Measurements from ENCODE around the gene UFSP2. TPM values are rescaled to one million over a fixed set of nuclear protein-coding genes. Genes with fewer than 3 reads are reported as not detected.

UFSP2 gene
- total and polyA plus RNA-seq, 4 donors, result 12.2 to 17.2 (median 14.7) TPM

- no peak for DNase-seq (ENCODE audit: low spot score)
These were observed 46.2 kb downstream of the UFSP2 start for GRCh38 chr4:185379326-185380295.

GRCh38 chr4:185378264-185378663, 47.5 kb downstream of the UFSP2 start:
- 99% methylated on average over 6 of the region's 6 CpGs for WGBS
- DNase-seq (ENCODE audit: low spot score), result no peak
- no peak for TF ChIP-seq EGR1 (IDR thresholded peaks at IDR 0.05; ENCODE audit: low read depth in 2 of 2)
- no peak for TF ChIP-seq JUND (IDR thresholded peaks at IDR 0.05)
- no peak for TF ChIP-seq YY1 (IDR thresholded peaks at IDR 0.05)
- TF ChIP-seq RXRA (IDR thresholded peaks at IDR 0.05), result no peak
- TF ChIP-seq ATF3 (IDR thresholded peaks at IDR 0.05), result no peak
- TF ChIP-seq MAX (IDR thresholded peaks at IDR 0.05), result no peak
- no peak for TF ChIP-seq RAD21 (IDR thresholded peaks at IDR 0.05)
- no peak for TF ChIP-seq HNF4G (IDR thresholded peaks at IDR 0.05)
- TF ChIP-seq CTCF (IDR thresholded peaks at IDR 0.05; ENCODE audit: low read depth, low read length, missing input control), result no peak
- TF ChIP-seq FOXA1 (IDR thresholded peaks at IDR 0.05), result no peak
- no peak for TF ChIP-seq TAF1 (conservative IDR thresholded peaks at IDR 0.05)
- H3K4me3 ChIP-seq (ENCODE audit: low read depth in 1 of 3, low read length in 3 of 3), result no peak overlapping the region
- no peaks in the 10 kb centered on the region for H3K36me3 ChIP-seq (ENCODE audit: control insufficient read depth in 4 of 4, insufficient read depth in 3 of 4, low read depth in 1 of 4, low read length in 3 of 4)
- no peak overlapping the region for H3K27ac ChIP-seq (ENCODE audit: low read depth in 1 of 2, low read length in 2 of 2)
- H3K9me3 ChIP-seq (ENCODE audit: control insufficient read depth in 4 of 4, low read length in 3 of 4), result peaks cover 0 to 4% (median 0%) of the 10 kb centered on the region in 4 donors
- no peaks in the 10 kb centered on the region for H3K27me3 ChIP-seq (ENCODE audit: control insufficient read depth in 4 of 4, insufficient read depth in 4 of 4, low read length in 3 of 4)
- peaks cover 0 to 5% (median 1%) of the 10 kb centered on the region in 4 donors for H3K4me1 ChIP-seq (ENCODE audit: control insufficient read depth in 4 of 4, insufficient read depth in 4 of 4, low read length in 3 of 4)
- H3K9ac ChIP-seq (ENCODE audit: low read depth in 1 of 2, low read length in 2 of 2), result no peak overlapping the region

More at GRCh38 chr4:185379326-185380295, 46.2 kb downstream of the UFSP2 start:
- peak overlapping the region; percentile 52 to 71 for H3K27ac ChIP-seq (ENCODE audit: low read depth in 1 of 2, low read length in 2 of 2)
- H3K9ac ChIP-seq (ENCODE audit: low read depth in 1 of 2, low read length in 2 of 2), result peak overlapping the region in 1 of 2 donors; percentile 29
- H3K36me3 ChIP-seq (ENCODE audit: control insufficient read depth in 4 of 4, insufficient read depth in 3 of 4, low read depth in 1 of 4, low read length in 3 of 4), result no peaks in the 10 kb centered on the region
- H3K9me3 ChIP-seq (ENCODE audit: control insufficient read depth in 4 of 4, low read length in 3 of 4), result peaks cover 0 to 4% (median 0%) of the 10 kb centered on the region in 4 donors
- no peaks in the 10 kb centered on the region for H3K27me3 ChIP-seq (ENCODE audit: control insufficient read depth in 4 of 4, insufficient read depth in 4 of 4, low read length in 3 of 4)
- TF ChIP-seq FOXA2 (IDR thresholded peaks at IDR 0.05), result no peak
- TF ChIP-seq JUND (IDR thresholded peaks at IDR 0.05), result no peak
- TF ChIP-seq HNF4G (IDR thresholded peaks at IDR 0.05), result no peak
- no peak for TF ChIP-seq TAF1 (conservative IDR thresholded peaks at IDR 0.05)
- no peak for TF ChIP-seq ATF3 (IDR thresholded peaks at IDR 0.05)
- no peak for TF ChIP-seq GABPA (IDR thresholded peaks at IDR 0.05 in 1 of 2, conservative IDR thresholded peaks at IDR 0.05 in 1 of 2)
- 82% methylated on average over 13 of the region's 13 CpGs for WGBS
- no peak overlapping the region for H3K4me3 ChIP-seq (ENCODE audit: low read depth in 1 of 3, low read length in 3 of 3)
- H3K4me1 ChIP-seq (ENCODE audit: control insufficient read depth in 4 of 4, insufficient read depth in 4 of 4, low read length in 3 of 4), result peaks cover 0 to 5% (median 1%) of the 10 kb centered on the region in 4 donors

- H3K27me3 ChIP-seq (ENCODE audit: control insufficient read depth in 4 of 4, insufficient read depth in 4 of 4, low read length in 3 of 4), result no peaks in the 10 kb centered on the region
- no peaks in the 10 kb centered on the region for H3K4me1 ChIP-seq (ENCODE audit: control insufficient read depth in 4 of 4, insufficient read depth in 4 of 4, low read length in 3 of 4)
- no peak for DNase-seq (ENCODE audit: low spot score)
- no peak overlapping the region for H3K4me3 ChIP-seq (ENCODE audit: low read depth in 1 of 3, low read length in 3 of 3)
- WGBS, result 80% methylated on average over 6 of the region's 6 CpGs
- no peak overlapping the region for H3K27ac ChIP-seq (ENCODE audit: low read depth in 1 of 2, low read length in 2 of 2)
- H3K9me3 ChIP-seq (ENCODE audit: control insufficient read depth in 4 of 4, low read length in 3 of 4), result no peaks in the 10 kb centered on the region
- no peak overlapping the region for H3K9ac ChIP-seq (ENCODE audit: low read depth in 1 of 2, low read length in 2 of 2)
- H3K36me3 ChIP-seq (ENCODE audit: control insufficient read depth in 4 of 4, insufficient read depth in 3 of 4, low read depth in 1 of 4, low read length in 3 of 4), result peaks cover 0 to 6% (median 0%) of the 10 kb centered on the region in 4 donors
- no peak for TF ChIP-seq HNF4G (IDR thresholded peaks at IDR 0.05)
- no peak for TF ChIP-seq RAD21 (IDR thresholded peaks at IDR 0.05)
- no peak for TF ChIP-seq FOXA2 (IDR thresholded peaks at IDR 0.05)
- no peak for TF ChIP-seq HNF4A (conservative IDR thresholded peaks at IDR 0.05)
- TF ChIP-seq FOXA1 (IDR thresholded peaks at IDR 0.05), result no peak
- TF ChIP-seq REST (IDR thresholded peaks at IDR 0.05), result no peak
- no peak for TF ChIP-seq ATF3 (IDR thresholded peaks at IDR 0.05)
- TF ChIP-seq ZBTB33 (IDR thresholded peaks at IDR 0.05), result no peak
- no peak for TF ChIP-seq JUND (IDR thresholded peaks at IDR 0.05)
- TF ChIP-seq YY1 (IDR thresholded peaks at IDR 0.05), result no peak
- no peak for TF ChIP-seq RXRA (IDR thresholded peaks at IDR 0.05)
- no peak for TF ChIP-seq TAF1 (conservative IDR thresholded peaks at IDR 0.05)
These were observed 51.2 kb downstream of the UFSP2 start for GRCh38 chr4:185374573-185374972.

Measured in liver (tissue), 9 donors.